ENCODE data around the gene VPS26A. TPM values are rescaled to one million over a fixed set of nuclear protein-coding genes. Genes with fewer than 3 reads are reported as not detected.

VPS26A gene
- total and polyA plus RNA-seq, 2 donors (not counting 3 experiments of a cell fraction or from before 2014, with no cell fraction given) = 11.7 to 60.3 TPM

- no peak overlapping the region for H3K27ac ChIP-seq (ENCODE audit: insufficient read depth, low read depth, low read length)
- H4K20me1 ChIP-seq (replicated peaks; ENCODE audit: control insufficient read depth, extremely low read depth, insufficient read depth, low read length) = no peaks in the 10 kb centered on the region
- no peak overlapping the region for H3K4me2 ChIP-seq (ENCODE audit: insufficient read depth, low read length)
- H3K9me3 ChIP-seq (replicated peaks; ENCODE audit: control insufficient read depth, insufficient read depth, low read length) = no peaks in the 10 kb centered on the region
- H3K4me1 ChIP-seq (ENCODE audit: control insufficient read depth, extremely low read depth, insufficient read depth, low read length) = no peaks in the 10 kb centered on the region
- ChIA-PET CTCF (interaction anchor here (0.6 kb wide), 1 partner anchor 1073 kb away, joined by 3 read pairs; no protein-coding TSS in a partner anchor), POLR2A (no interaction called here)
- FAIRE-seq = no peak
- intact Hi-C loops (cut with micrococcal nuclease) = no loop called here
- H2AFZ ChIP-seq (ENCODE audit: low read depth, low read length) = no peak overlapping the region
- BruUV-seq (replicated peaks) = no TSS peak
- no peak overlapping the region for H3K4me3 ChIP-seq (replicated peaks in 1 of 3; ENCODE audit: insufficient read depth in 1 of 3, low read depth in 1 of 3, low read length in 3 of 3)
- peaks cover 9 to 12% of the 10 kb centered on the region in 2 experiments for H3K36me3 ChIP-seq (ENCODE audit: control insufficient read depth in 2 of 2, extremely low read depth in 1 of 2, insufficient read depth in 2 of 2, low read length in 2 of 2)
- no peaks in the 10 kb centered on the region for H3K9me1 ChIP-seq (replicated peaks; ENCODE audit: control insufficient read depth, extremely low read depth, insufficient read depth, low read length)
- TF ChIP-seq GATA2 (IDR thresholded peaks at IDR 0.05; ENCODE audit: insufficient read depth, insufficient read length, low read depth, low read length) (no peak), MYC (IDR thresholded peaks at IDR 0.05; ENCODE audit: low read depth, low read length) (no peak), POLR2A (IDR thresholded peaks at IDR 0.05; ENCODE audit: low read depth, low read length) (no peak), MAX (IDR thresholded peaks at IDR 0.05; ENCODE audit: insufficient read depth, insufficient read length) (no peak), FOS (IDR thresholded peaks at IDR 0.05; ENCODE audit: borderline replicate concordance, insufficient read depth, low read length) (no peak), JUN (IDR thresholded peaks at IDR 0.05; ENCODE audit: borderline replicate concordance, insufficient read depth, insufficient read length, low read depth) (no peak), EZH2 (IDR thresholded peaks at IDR 0.05; ENCODE audit: borderline replicate concordance, low read depth, low read length, severe bottlenecking) (no peak), CTCF (IDR thresholded peaks at IDR 0.05; ENCODE audit: extremely low read depth in 1 of 2, insufficient read depth in 1 of 2, low read depth in 1 of 2, low read length in 2 of 2) (no peak), POLR2AphosphoS5 (IDR thresholded peaks at IDR 0.05; ENCODE audit: insufficient read depth, low read depth, low read length) (no peak)
- H3K9ac ChIP-seq (replicated peaks; ENCODE audit: extremely low read depth, insufficient read depth, low read length) = no peak overlapping the region
- H3K27me3 ChIP-seq (ENCODE audit: control insufficient read depth in 2 of 2, insufficient read depth in 2 of 2, low read length in 2 of 2) = no peaks in the 10 kb centered on the region
- no peak for DNase-seq (ENCODE audit: low read depth, low spot score)
- dilution Hi-C loops (cut with MboI; ENCODE audit: extremely low pct_ligation_motif_present, low sequenced_read_pairs) = no loop called here
- H3K79me2 ChIP-seq (ENCODE audit: control insufficient read depth, insufficient read depth, low read length) = no peaks in the 10 kb centered on the region
These were observed 44.5 kb downstream of the VPS26A start for GRCh38 chr10:69168493-69168892.
